ENCODE data around the gene DUXB.

Gene DUXB

DNA sequence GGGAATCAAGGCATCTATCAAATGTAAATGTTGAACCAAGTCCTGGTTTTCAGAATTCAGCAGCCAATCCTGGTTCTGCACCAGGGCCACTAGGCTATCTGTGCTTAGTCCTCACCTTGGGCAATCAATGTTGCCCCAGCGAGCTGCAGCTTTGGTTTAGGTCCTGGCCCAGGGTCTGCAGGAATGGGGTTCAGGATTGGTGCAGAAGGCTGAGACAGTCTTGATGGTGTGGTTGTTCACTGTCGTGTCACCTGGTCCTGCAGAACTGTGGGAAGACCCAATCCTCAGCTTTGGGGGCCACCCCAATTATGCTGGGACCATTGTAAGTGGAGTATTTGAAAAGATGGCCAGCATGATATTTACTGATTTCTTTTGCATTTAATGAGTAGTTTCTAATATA is 43.1 kb downstream of the DUXB start:
- no peak for DNase-seq

DNA sequence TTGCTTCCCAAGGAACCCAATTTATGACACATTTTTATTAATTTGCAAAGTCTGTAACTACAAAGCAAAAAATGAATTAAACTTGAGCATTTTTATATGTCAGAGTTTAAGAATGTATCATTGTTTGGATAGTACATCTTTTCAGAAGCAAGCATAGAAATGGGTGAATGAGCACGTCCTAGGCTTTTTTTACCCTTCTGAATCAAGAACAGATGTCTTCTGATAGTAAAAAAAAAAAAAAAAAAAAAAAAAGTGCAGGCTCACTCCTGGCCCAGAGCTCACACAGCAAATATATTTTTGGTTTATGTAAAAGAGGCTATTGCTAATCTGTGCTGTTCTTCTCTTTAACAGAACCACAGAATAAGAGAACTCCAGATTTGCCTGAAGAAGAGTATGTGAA is 47.3 kb downstream of the DUXB start:
- no peak for DNase-seq

DNA sequence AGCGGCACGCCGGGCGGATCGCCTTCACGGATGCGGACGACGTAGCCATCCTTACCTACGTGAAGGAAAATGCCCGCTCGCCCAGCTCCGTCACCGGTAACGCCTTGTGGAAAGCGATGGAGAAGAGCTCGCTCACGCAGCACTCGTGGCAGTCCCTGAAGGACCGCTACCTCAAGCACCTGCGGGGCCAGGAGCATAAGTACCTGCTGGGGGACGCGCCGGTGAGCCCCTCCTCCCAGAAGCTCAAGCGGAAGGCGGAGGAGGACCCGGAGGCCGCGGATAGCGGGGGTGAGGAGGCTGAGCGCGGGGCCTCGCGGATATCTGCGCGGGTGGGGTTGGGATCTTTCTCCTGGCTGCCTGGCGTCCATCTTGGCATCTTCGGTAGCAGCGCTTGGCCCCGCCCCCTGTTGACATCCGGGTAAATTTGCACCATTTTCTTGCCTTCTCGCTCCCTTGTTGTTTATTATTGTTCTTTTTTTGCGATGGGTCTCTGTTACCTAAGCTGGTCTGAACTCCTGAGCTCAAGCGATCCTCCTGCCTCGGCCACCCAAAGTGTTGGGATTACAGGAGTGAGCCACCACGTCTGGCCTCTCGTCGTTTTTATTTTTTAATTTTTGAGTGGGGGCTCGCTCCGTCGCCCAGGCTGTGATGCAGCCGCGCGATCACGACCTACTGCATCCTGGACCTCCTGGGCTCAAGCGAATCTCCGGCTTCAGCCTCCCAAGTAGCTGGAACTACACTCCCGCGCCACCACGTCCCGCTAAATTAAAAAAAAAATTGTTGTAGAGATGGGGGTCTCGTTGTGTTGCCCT is 52.8 kb downstream of the DUXB start:
- DNase-seq, result peak; percentile 88

DNA sequence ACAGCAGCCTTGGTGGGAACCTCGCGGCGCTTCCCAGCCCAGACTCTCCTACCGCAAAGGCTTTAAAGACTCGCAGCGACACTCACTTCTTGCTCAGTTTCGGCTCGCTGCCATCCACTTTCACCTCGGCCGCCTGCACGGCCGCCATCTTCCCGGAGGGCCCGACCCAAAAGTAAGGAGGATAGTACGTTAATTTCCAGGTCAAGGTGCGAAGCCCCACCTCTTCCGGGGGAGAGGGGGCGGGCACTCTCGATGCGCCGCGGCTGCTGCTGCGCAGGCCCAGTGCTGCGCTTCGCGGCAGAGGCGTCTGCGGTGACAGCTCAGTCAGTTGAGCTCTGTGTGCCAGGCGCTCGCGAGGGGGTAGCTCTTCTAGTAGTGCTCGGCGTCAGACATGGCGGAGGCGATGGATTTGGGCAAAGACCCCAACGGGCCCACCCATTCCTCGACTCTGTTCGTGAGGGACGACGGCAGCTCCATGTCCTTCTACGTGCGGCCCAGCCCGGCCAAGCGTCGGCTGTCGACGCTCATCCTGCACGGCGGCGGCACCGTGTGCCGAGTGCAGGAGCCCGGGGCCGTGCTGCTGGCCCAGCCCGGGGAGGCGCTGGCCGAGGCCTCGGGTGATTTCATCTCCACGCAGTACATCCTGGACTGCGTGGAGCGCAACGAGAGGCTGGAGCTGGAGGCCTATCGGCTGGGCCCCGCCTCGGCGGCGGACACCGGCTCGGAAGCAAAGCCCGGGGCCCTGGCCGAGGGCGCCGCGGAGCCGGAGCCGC is 53.6 kb downstream of the DUXB start, which contains the start of the genes KARS1 and TERF2IP:
TSS of gene KARS1 (minus strand) at position 174 of the 773 bp plus-strand sequence. CDS start at position 148, 26 bp downstream.
TSS of gene TERF2IP (plus strand) at position 282 of the 773 bp plus-strand sequence. CDS start at position 392, 110 bp downstream.
- peak; percentile 96 for DNase-seq

GRCh38 chr16:75647112-75647491 is 54.2 kb downstream of the DUXB start:
- DNase-seq, result no peak

DNA sequence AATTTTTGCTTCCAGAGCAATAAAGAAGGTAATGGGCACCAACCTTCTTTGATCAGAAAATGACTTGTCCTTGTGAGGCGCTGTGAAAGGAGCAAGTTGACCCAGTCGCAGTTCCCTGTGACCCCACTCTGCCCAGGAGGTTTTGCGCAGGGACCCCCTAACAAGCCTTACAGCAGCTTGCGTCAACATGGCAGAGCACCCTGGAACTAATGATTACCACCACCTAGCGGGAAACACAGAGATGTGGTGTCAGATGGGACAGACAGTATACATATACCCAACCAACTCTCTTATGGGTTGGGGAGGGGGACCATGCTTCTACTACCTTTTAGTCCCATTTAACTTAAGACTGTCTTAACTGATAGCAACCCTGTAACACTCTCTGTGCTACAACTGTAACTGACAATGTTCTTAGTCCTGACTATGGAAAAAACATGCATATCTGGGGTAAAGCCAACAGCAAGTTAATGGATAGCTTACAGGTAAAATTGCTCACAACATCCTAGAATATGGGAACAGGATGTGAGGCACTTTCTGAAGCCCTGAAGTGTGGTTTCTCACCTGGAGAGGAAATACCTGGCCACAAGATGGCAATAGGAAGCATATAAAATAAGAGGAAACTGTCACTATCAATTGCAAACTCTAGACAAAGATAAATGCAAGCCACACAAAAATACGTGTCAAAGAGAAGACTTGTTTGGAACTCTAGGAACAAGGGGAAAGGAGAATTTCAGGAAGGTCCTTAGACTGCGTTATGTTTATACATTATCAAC is 56.8 kb downstream of the DUXB start:
- DNase-seq, result peak; percentile 54
